ENCODE measurements around the gene MESD. TPM values are rescaled to one million over a fixed set of nuclear protein-coding genes. Genes with fewer than 3 reads are reported as not detected.
A peak's percentile ranks its signal among the peaks of the same experiment; 100 is the strongest.

MESD gene
- total RNA-seq, 1 donor from 2014 or later, result 30.7 TPM

DNA sequence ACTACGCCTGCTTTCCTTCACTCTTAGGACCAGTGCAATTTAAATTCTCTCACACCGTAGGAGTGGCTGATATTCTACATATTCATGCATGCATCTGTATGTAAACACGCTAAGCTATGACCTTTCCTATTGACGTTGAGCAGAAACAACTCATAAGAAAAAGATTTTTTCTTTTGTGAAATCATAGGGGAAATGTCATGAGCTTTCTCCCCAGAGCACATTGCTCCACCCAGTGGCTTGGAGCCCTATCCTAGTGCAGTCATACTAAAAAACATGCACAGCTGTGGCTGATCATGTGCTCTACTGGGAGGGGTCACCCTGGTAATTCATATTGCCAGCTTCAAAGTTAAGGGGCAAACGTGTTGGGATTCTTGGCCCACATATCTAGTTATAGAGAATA lies 1.8 kb upstream of the MESD start:
- no peak for DNase-seq (ENCODE audit: low spot score)

DNA sequence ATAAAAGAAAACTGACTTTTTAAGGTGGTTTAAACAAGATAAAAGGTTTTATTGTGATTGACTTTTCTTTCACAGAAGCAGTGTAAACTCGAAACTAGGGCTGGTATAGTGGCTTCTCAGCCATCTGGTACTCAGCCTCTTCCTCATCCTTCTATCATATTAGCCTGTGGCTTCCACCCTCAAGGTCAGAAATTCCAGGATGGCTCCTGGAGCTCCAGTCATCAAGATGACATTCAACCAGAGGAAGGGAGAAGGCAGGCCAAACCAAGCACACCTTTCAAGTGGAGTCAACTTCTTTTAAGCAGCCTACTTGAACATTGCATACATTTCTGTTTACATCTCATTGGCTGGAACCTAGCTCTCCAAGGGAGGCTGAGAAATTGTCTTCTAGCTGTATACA lies 1.3 kb upstream of the MESD start:
- DNase-seq (ENCODE audit: low spot score), result no peak

- no peak for DNase-seq (ENCODE audit: low spot score)
Observed at GRCh38 chr15:80989081-80989517, 520 bp downstream of the MESD start.

DNA sequence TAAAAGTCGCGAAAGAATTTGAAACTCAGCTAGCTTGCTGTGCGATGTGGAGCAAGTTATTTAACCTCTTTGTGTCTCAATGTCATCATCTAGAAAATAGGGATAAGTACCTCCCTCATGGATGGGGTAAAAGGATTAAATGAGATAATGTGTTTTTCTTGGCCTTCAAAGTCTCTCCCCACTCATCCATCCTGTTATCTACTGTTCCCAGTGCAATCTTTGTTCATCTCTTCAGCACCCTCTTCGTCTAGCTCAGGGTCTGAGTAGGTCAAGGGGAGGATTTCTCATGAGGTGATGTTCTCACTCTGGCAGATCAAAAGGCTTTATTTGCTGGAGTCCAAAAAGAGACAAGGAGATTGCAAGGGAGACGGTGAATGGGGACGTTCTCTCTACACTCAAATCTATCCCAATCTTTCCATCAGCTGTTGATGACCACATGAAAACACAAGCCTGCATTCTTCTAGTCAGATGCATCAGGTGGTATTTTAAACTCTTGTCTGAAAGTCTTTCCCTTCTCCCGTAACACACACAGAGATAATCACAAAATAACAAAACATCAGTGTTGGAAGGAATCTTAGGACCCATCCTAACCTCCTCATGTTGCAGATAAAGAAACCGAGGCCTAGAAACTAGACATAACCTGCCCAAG lies 1.3 kb downstream of the MESD start:
- DNase-seq (ENCODE audit: low spot score), result no peak

GRCh38 chr15:80986487-80986886 lies 3.1 kb downstream of the MESD start:
- no peak for DNase-seq (ENCODE audit: low spot score)

GRCh38 chr15:80985981-80986380 lies 3.6 kb downstream of the MESD start:
- DNase-seq (ENCODE audit: low spot score), result no peak

GRCh38 chr15:80984856-80985255 lies 4.8 kb downstream of the MESD start:
- DNase-seq (ENCODE audit: low spot score), result no peak

DNA sequence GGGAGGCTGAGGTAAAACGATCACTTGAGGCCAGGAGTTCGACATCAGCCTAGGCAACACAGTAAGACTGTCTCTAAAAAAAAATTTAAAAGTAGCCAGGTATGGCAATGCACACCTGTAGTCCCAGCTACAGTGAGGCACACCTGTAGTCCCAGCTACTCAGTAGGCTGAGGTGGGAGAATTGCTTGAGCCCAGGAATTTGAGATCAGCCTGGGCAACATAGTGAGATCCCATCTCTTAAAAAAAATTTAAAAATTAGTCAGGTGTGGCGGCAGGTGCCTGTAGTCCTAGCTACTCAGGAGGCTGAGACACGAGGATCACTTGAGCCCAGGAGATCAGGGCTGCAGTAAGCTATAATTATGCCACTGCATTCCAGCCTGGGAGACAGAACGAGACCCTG lies 6.8 kb downstream of the MESD start:
- DNase-seq (ENCODE audit: low spot score), result no peak

GRCh38 chr15:80982205-80982604 lies 7.4 kb downstream of the MESD start:
- DNase-seq (ENCODE audit: low spot score), result no peak

- no peak for DNase-seq (ENCODE audit: low spot score)
Observed at GRCh38 chr15:80979538-80980200, 9.9 kb downstream of the MESD start.

DNA sequence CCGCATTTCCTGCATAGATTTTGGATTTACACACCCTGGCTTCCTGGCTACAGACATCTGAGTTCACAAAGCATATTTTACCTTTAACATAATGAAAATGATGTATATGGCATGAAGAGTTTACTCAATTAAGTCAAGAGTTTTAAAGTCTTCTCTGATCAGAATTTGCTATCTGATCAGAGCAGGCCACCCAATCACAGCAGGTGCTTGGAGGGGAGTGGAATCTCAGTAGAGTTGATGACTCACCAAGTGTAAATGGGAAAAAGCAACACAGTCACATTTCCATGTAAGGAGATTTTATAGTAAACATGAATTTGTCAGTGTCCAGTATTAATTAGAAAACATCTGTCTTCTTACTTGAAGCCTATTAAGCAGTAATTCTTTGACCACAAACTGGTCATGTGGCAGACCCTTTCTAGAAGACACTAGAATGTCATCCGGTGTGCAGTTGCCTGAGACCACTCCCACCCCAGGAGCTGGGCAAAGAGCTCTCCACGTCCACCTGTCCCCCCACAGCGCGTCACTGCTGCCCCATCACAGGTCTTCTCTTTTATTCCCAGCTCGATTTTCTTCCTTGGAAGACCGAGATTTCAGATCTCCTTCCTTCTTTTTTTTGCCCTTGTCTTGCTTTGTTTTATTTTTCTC lies 10.8 kb downstream of the MESD start:
- no peak for DNase-seq (ENCODE audit: low spot score)

DNA sequence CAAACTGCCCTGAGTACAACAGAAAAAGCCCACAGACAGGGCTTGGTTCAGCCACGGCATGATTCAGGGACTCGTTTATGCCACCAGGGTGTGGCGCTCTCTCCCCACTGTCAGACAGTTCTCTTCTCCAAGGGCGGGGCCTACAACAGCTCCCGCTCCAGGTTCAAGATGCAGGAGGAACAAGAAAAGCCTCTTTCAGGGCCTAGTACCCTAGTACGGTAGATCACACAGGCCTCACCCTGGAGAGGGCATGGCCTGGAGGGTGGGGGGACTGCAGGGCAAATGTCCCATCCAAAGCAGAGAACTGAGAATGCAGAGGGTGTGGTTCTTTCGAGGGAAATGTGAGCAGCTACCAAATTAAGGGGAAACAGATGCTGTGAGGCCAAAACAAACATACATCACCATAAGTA lies 12.0 kb downstream of the MESD start:
- peak; percentile 44 for DNase-seq (ENCODE audit: low spot score)

DNA sequence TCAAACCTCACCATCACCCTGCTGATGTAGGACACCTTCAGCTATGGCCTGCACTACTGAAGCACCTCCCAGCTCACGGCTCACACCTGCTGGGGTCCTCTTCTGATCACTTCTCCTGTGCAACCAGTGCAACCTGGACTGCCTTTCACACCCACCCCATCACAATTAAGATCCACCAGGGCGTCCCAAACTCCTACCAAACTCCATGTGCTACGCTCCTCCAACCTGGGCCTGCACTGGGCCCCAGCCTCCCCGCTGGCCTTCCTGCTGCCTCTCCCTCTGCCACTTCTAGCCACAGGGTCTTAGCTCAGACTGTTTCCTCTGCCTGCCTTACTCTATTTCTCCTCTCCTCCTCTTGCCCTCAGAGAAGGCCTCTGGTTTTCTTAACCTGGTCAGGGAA lies 12.8 kb downstream of the MESD start:
- no peak for DNase-seq (ENCODE audit: low spot score)

- DNase-seq (ENCODE audit: low spot score), result no peak
Observed at GRCh38 chr15:80974914-80975313, 14.7 kb downstream of the MESD start.

DNA sequence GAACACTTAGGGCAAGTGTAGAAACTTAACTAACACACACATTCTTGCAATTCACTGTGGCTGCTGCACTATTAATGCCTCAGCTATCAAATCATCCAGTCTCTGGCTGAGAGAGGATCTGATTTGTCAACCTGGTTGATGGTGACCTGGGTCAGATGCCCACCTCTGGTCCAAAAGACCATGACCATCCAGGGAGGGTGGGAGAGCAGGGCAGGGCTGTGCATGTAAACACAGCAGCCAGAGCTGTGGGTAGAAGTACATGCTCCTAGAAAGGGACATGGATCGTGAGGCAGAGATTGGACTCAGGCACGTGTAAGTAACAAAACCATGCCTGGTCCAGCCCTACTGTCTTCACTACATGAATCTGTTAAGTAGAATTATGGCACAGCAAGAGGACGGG lies 17.3 kb downstream of the MESD start:
- no peak for DNase-seq (ENCODE audit: low spot score)

DNA sequence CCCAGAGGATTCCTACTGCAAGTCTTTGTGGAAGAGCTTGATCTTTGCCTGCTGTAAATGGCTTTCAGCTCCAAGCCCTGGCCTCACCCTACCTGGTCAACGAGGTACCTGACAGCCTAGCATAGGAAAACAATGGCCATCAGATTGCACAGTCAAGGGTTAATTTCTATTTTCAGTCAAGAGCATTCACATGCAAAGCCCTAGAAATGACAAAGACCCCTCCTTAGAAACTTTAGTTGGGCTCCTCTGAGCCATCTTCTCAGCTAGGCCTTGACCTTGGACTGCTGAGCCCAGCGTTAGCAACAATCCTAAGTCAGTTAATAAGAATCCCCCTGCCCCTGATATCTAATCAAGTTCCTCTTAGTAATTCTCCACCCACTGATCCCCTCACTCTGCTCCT lies 18.5 kb downstream of the MESD start:
- no peak for DNase-seq (ENCODE audit: low spot score)

- no peak for DNase-seq (ENCODE audit: low spot score)
Observed at GRCh38 chr15:80970658-80971057, 19.0 kb downstream of the MESD start.

- peak; percentile 67 for DNase-seq (ENCODE audit: low spot score)
Observed at GRCh38 chr15:80970018-80970657, 19.5 kb downstream of the MESD start.

DNA sequence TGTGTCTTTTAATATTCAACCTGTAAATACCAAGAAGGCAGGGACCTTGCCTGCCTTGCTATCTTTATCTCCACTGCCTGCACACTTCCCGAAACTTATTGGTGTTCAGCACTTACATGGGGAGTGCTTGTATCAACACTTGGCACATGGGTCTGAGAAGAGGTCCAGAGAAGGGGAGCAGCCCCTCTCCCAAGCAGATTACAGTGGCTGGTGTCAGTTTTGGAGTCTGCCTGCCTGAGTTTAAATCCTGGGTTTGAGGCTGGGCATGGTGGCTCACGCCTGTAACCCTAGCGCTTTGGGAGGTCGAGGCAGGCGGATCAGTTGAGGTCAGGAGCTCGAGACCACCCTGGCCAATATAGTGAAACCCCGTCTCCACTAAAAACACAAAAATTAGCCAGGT lies 20.3 kb downstream of the MESD start:
- no peak for DNase-seq (ENCODE audit: low spot score)

DNA sequence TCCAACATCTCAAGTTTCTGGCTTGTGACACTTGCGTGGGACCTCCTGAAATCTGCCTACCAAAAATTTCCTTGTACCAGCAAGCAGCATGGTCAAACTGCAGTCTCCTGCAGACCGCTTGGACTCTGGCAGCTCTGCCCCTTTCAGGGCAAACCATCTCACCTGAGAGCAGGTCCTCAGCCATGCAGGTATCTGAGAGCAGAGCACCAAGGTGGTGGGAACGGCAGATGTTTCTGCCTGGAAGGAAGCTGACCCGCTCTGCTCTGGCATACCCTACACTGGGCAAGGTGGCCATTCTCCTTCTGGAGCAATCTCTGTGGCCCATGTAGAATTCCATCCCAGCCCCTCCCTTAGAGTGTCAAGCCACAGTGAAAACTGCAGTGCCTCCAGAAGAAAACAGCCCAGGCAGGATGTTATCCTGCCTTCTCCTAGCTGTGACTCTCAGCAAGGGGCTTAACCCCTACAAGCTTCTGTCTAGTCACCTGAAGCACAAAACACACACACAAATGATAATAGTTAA lies 21.6 kb downstream of the MESD start:
- no peak for DNase-seq (ENCODE audit: low spot score)

DNA sequence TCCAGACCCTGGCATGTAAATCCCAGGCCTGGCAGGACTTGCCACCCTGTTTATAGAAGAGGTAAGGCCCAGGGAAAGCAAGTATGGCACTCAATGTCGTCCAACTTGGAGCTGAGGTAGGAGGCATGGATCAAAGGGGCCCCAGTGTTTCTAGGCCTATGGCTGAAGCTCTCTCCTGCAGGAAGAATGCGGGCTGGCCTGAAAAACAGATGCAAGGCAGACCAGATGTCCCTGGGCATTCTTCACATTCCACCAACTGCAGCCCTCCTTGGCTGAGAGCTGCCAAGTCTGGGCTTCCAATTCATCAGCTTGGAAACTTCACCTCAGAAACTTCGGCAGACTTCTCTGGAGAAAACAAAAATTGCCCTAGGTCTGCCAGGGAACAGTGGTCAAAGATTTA lies 22.2 kb downstream of the MESD start:
- peak; percentile 34 for DNase-seq (ENCODE audit: low spot score)

GRCh38 chr15:80966431-80967197 lies 23.0 kb downstream of the MESD start:
- DNase-seq (ENCODE audit: low spot score), result no peak
